ENCODE data around the gene MAP3K7. TPM values are rescaled to one million over a fixed set of nuclear protein-coding genes. Genes with fewer than 3 reads are reported as not detected.
"Not testable (repeated sequence)": the region's sequence is repeated elsewhere in the genome, so short reads cannot be mapped to it uniquely, and the experiment has no call there.

Gene MAP3K7
- total RNA-seq, 2 donors from 2014 or later, result 14.0 to 17.1 TPM

DNA sequence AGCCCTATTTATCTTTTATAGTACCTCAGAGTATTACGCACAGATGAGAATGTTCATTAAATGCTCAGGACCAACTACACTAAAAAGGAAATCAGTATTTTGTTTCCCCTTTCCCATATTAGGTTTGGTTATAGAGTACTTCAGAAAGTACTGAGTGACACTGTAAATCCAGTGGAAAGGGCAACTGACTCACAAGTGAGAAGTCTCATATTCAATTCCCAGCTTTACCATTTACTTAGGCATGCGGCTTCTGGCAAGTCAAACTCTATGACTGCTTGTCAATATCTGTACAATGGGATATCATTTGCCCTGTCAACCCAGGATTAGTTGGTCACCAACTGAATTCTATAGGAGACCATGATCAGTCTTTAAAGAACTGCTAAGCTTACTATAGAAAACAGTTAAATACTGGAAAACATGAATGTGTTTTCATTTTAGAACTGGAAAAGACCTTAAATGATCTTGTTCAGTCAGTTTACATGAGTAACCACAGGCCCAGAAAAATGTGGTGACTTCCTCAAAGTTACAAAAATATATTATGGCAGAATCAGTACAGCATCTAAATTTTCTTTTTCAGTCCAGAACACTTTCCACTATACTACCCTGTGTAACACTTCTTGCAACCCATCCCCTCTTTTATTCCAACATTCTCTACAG lies 3.6 kb downstream of the MAP3K7 start:
- DNase-seq (no peak), ATAC-seq (no peak)
- intact Hi-C loops (cut with DNase I), result no loop called here

- intact Hi-C loops (cut with DNase I), result no loop called here
- ATAC-seq (no peak), DNase-seq (no peak)
Measured at GRCh38 chr6:90581146-90581545, 5.7 kb downstream of the MAP3K7 start.

- DNase-seq (no peak), ATAC-seq (peak in 1 of 2 donors; percentile 57)
- intact Hi-C loops (cut with DNase I), result no loop called here
Measured at GRCh38 chr6:90578894-90579549, 7.8 kb downstream of the MAP3K7 start.

- intact Hi-C loops (cut with DNase I), result no loop called here
- ATAC-seq (no peak), DNase-seq (no peak)
Measured at GRCh38 chr6:90575267-90575666, 11.6 kb downstream of the MAP3K7 start.

DNA sequence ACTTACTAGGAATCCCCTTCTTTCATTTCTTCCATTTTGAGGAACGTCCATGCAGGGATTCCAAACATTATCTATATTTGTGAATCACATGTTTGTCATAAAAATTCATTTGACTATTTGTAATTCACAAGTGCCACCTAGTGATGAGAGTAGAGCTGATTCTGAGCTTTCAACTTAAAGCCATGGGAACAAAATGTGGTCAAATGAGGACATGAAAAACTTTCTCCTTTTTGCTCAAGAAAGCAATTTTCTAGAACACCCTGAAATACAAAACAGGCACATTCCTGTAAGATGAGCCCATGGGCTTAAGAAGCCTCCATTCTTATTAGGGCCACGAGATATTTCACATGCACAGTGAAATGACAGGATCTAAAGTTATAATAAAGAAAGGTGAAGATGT lies 12.3 kb downstream of the MAP3K7 start:
- intact Hi-C loops (cut with DNase I), result no loop called here
- no peak for ATAC-seq
- DNase-seq, result no peak

DNA sequence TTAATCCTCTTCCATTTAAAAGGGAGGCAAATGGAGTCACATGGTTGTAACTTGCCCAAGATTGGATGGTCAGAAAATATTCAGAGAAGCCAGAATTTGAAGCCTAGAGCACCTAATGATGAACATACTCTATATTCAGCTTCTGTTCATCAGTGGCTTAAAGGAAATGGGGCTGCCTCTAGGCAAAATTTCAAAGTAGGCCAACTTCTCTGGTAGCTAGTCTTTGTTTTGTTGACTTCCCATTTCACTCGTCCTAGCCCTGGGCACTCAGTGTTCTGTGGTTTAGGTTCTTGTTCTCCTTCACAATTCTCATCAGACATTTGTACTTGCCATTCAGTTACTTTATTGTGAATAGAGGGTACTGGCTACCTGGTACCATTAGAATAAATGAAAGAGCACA lies 13.2 kb downstream of the MAP3K7 start:
- ATAC-seq, result no peak
- no peak for DNase-seq
- intact Hi-C loops (cut with DNase I), result no loop called here

- intact Hi-C loops (cut with DNase I), result no loop called here
- no peak for ATAC-seq
- DNase-seq, result no peak
Measured at GRCh38 chr6:90572856-90573255, 14.0 kb downstream of the MAP3K7 start.

GRCh38 chr6:90569223-90569622 lies 17.6 kb downstream of the MAP3K7 start:
- DNase-seq (no peak), ATAC-seq (no peak)
- intact Hi-C loops (cut with DNase I), result no loop called here

DNA sequence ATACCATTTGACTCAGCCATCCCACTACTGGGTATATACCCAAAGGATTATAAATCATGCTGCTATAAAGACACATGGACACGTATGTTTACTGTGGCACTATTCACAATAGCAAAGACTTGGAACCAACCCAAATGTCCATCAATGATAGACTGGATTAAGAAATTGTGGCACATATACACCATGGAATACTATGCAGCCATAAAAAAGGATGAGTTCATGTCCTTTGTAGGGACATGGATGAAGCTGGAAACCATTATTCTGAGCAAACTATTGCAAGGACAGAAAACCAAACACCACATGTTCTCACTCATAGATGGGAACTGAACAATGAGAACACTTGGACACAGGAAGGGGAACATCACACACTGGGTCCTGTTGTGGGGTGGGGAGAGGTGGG lies 19.2 kb downstream of the MAP3K7 start:
- ATAC-seq; DNase-seq; intact Hi-C loops (cut with DNase I): not testable (repeated sequence)

DNA sequence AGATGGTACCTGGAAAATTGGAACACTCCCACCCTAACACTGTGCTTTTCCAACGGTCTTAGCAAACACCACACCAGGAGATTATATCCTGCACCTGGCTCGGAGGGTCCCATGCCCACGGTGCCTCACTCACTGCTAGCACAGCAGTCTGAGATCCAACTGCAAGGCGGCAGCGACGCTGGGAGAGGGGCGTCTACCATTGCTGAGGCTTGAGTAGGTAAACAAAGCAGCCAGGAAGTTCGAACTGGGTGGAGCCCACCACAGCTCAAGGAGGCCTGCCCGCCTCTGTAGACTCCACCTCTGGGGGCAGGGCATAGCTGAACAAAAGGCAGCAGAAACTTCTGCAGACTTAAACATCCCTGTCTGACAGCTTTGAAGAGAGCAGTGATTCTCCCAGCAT lies 24.5 kb downstream of the MAP3K7 start:
- ATAC-seq; intact Hi-C loops (cut with DNase I); DNase-seq: not testable (repeated sequence)

DNA sequence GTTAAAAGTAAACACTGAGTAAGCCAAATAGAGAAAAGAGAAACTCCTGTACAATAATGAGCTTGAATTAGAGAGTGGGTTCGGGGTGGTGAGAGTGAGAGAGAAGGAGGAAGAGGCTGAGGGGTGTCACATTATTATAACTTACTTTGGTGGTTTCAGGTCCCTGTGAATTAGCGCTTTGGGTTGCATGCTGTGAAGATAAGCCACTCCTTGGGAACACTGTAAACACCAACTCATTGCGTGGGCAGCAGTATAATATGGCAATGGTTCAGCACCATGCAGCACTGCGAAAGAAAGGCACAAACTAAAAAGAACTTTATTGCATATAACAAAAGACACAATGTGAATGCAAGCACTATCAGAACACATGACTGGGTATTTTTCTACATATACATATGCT lies 26.9 kb downstream of the MAP3K7 start:
- intact Hi-C loops (cut with DNase I), result no loop called here
- DNase-seq (no peak), ATAC-seq (no peak)

GRCh38 chr6:90557006-90557405 lies 29.9 kb downstream of the MAP3K7 start:
- intact Hi-C loops (cut with DNase I), result no loop called here
- ATAC-seq (no peak), DNase-seq (no peak)

GRCh38 chr6:90547991-90548390 lies 38.9 kb downstream of the MAP3K7 start:
- ATAC-seq (no peak), DNase-seq (no peak)
- intact Hi-C loops (cut with DNase I), result no loop called here

DNA sequence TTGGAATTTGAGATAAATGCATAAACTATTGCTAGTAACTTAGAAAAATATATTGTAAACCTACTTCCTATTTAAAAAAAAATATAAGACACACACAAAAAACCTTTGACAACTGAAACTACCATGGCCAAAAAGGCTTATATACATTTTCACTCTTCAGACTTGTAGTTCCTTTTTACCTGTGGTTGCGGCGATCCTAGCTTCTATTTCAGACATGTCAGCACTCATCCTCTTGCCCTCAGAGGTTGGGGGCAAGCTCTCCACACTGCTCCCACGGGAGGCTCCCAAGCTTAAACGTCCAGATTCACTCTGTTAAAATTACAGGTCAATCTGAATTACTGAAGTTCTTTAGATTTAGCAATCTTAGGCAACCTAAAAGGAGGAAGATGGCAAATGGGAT lies 39.8 kb downstream of the MAP3K7 start:
- no peak for ATAC-seq
- intact Hi-C loops (cut with DNase I), result no loop called here

GRCh38 chr6:90545448-90545847 lies 41.4 kb downstream of the MAP3K7 start:
- DNase-seq (no peak), ATAC-seq (no peak)

More for the DNA sequence above, 39.8 kb downstream of the MAP3K7 start:
- DNase-seq, result no peak

DNA sequence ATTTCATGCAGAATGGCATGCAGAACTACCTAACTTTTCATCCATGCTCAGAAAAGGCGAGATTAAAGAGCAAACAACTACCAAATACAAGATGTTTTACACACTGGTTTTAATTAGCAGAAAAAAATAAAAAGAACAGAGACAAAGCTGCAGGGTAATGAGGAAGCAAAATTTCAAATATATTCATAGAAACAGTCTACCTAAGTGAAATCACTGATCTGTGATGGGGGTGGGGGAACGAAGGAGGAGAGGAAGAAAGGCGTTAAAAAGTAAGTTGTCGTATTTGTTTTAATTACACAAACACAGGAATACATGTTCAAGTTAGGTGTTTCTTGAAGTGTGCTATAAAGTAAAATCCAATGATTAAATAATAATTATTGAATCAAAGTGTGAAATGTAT lies 42.1 kb downstream of the MAP3K7 start:
- intact Hi-C loops (cut with DNase I), result no loop called here
- ATAC-seq, result no peak
- no peak for DNase-seq

More at GRCh38 chr6:90545448-90545847, 41.4 kb downstream of the MAP3K7 start:
- intact Hi-C loops (cut with DNase I), result no loop called here

- DNase-seq, result no peak
- intact Hi-C loops (cut with DNase I), result no loop called here
- ATAC-seq, result no peak
Measured at GRCh38 chr6:90544081-90544480, 42.8 kb downstream of the MAP3K7 start.

GRCh38 chr6:90541221-90541620 lies 45.7 kb downstream of the MAP3K7 start:
- DNase-seq (no peak), ATAC-seq (no peak)
- intact Hi-C loops (cut with DNase I), result no loop called here

DNA sequence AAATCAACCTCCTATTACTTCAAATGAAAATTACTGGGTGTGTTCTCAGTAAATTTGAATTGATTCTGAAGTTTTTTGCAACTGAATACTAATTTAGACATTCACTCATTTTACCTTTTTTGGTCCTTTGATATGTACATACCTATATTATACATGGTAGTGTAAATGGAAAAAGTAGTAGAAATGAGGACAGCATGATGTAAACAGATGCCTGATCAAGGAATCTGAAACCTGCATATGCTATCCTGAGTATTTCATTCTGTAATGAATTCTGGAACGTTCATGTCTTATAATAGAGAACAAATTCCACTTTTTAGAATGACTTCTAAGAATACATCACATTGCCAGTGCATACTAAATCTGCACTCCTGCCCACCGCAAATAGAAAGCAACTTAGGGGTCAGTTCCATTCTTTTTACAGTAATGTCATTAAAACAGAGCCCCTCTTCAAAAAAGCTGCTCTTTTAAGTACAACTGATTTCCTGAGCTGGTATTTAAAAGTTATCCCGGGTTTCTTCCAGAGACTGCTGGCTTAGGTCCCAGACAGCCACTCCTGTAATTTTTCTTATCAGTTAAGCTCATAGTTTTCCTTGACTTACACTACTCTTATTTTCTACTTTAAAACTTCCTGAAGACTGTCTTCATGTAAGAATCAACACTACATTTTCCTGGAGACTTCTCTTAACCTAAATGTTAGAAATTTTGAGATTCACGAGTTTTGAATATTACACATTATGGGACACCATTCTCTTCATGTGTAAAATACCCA lies 48.4 kb downstream of the MAP3K7 start:
- intact Hi-C loops (cut with DNase I), result no loop called here
- peak in 1 of 2 donors; percentile 62 for ATAC-seq

GRCh38 chr6:90537723-90538258 lies 49.1 kb downstream of the MAP3K7 start:
- intact Hi-C loops (cut with DNase I), result no loop called here
- peak; percentile 65 to 88 for ATAC-seq
- DNase-seq, result no peak

More for the DNA sequence above, 48.4 kb downstream of the MAP3K7 start:
- DNase-seq, result no peak
